ENCODE results near the gene RAB11FIP4. TPM values are rescaled to one million over a fixed set of nuclear protein-coding genes. Genes with fewer than 3 reads are reported as not detected.

RAB11FIP4 gene
- total and polyA plus RNA-seq, 10 of the 15 experiments (the other 5 are each of a cell fraction or from before 2014, with no cell fraction given): 1.4 to 27.0 (median 17.6) TPM

DNA sequence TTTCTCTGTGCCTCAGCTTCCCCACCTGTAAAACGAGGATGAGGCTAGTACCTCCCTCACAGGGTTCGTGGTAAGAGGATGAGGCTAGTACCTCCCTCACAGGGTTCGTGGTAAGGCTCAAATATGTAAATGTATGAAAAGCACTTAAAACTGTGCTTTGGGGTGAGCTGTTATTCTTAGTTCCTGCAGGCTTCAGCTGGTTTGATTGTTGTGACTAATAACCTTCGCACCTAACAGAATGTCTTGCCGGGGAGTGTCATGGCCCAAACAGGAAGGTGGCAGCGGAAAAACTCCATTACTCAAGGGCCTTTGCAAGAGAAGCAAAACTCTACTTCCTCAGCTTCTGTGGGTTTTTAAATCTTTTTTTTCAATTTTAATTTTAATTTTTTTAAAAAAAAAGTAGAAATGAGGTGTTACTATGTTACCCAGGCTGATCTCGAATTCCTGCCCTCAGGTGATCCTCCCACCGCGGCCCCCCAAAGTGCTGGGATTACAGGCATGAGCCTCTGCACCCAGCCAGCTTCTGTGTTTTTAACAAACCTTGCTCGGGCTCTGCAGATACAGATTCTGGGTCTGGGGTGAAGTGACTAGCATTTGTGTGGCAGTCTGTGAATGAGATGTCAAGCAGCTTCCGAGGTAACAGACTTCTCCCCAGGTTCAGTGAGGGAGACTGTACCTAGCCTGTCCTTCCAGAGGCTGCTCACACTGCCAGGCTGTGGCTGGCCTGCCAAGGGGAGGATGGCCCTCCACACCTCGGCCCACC, 103.0 kb downstream of the RAB11FIP4 start (continued):
- TF ChIP-seq, protein P1, sequence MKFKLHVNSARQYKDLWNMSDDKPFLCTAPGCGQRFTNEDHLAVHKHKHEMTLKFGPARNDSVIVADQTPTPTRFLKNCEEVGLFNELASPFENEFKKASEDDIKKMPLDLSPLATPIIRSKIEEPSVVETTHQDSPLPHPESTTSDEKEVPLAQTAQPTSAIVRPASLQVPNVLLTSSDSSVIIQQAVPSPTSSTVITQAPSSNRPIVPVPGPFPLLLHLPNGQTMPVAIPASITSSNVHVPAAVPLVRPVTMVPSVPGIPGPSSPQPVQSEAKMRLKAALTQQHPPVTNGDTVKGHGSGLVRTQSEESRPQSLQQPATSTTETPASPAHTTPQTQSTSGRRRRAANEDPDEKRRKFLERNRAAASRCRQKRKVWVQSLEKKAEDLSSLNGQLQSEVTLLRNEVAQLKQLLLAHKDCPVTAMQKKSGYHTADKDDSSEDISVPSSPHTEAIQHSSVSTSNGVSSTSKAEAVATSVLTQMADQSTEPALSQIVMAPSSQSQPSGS (IDR thresholded peaks at IDR 0.05; ENCODE audit: low read length): peak; percentile 55; the same call in 1 of the 2 replicates
- TF ChIP-seq CBFB (IDR thresholded peaks at IDR 0.05; ENCODE audit: low read depth) (no peak), RCOR1 (conservative IDR thresholded peaks at IDR 0.05; ENCODE audit: low read depth, low read length) (no peak), CEBPB (IDR thresholded peaks at IDR 0.05; ENCODE audit: borderline replicate concordance in 1 of 2, low read depth in 2 of 2, low read length in 2 of 2) (no peak), SPI1 (IDR thresholded peaks at IDR 0.05; ENCODE audit: borderline replicate concordance, insufficient read depth, low read depth, low read length) (peak; percentile 12; the same call in 1 of the 2 replicates), YY1 (IDR thresholded peaks at IDR 0.05; ENCODE audit: low read depth, low read length) (peak; percentile 82), FOXK2 (IDR thresholded peaks at IDR 0.05) (no peak), CBX5 (IDR thresholded peaks at IDR 0.05; ENCODE audit: low read depth) (no peak), GABPA (IDR thresholded peaks at IDR 0.05; ENCODE audit: low read depth) (no peak), ASH2L (IDR thresholded peaks at IDR 0.05; ENCODE audit: borderline replicate concordance, low read depth) (no peak), PML (IDR thresholded peaks at IDR 0.05; ENCODE audit: low read length) (no peak), NBN (IDR thresholded peaks at IDR 0.05) (no peak), CHD1 (IDR thresholded peaks at IDR 0.05; ENCODE audit: low read depth, low read length) (no peak)
- TF ChIP-seq, protein P2, sequence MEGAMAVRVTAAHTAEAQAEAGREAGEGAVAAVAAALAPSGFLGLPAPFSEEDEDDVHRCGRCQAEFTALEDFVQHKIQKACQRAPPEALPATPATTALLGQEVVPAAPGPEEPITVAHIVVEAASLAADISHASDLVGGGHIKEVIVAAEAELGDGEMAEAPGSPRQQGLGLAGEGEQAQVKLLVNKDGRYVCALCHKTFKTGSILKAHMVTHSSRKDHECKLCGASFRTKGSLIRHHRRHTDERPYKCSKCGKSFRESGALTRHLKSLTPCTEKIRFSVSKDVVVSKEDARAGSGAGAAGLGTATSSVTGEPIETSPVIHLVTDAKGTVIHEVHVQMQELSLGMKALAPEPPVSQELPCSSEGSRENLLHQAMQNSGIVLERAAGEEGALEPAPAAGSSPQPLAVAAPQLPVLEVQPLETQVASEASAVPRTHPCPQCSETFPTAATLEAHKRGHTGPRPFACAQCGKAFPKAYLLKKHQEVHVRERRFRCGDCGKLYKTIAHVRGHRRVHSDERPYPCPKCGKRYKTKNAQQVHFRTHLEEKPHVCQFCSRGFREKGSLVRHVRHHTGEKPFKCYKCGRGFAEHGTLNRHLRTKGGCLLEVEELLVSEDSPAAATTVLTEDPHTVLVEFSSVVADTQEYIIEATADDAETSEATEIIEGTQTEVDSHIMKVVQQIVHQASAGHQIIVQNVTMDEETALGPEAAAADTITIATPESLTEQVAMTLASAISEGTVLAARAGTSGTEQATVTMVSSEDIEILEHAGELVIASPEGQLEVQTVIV (IDR thresholded peaks at IDR 0.05; ENCODE audit: borderline replicate concordance, partially characterized antibody): no peak
- TF ChIP-seq, protein P3, sequence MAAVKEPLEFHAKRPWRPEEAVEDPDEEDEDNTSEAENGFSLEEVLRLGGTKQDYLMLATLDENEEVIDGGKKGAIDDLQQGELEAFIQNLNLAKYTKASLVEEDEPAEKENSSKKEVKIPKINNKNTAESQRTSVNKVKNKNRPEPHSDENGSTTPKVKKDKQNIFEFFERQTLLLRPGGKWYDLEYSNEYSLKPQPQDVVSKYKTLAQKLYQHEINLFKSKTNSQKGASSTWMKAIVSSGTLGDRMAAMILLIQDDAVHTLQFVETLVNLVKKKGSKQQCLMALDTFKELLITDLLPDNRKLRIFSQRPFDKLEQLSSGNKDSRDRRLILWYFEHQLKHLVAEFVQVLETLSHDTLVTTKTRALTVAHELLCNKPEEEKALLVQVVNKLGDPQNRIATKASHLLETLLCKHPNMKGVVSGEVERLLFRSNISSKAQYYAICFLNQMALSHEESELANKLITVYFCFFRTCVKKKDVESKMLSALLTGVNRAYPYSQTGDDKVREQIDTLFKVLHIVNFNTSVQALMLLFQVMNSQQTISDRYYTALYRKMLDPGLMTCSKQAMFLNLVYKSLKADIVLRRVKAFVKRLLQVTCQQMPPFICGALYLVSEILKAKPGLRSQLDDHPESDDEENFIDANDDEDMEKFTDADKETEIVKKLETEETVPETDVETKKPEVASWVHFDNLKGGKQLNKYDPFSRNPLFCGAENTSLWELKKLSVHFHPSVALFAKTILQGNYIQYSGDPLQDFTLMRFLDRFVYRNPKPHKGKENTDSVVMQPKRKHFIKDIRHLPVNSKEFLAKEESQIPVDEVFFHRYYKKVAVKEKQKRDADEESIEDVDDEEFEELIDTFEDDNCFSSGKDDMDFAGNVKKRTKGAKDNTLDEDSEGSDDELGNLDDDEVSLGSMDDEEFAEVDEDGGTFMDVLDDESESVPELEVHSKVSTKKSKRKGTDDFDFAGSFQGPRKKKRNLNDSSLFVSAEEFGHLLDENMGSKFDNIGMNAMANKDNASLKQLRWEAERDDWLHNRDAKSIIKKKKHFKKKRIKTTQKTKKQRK (IDR thresholded peaks at IDR 0.05; ENCODE audit: low read depth, low read length): no peak
- TF ChIP-seq, protein P4, sequence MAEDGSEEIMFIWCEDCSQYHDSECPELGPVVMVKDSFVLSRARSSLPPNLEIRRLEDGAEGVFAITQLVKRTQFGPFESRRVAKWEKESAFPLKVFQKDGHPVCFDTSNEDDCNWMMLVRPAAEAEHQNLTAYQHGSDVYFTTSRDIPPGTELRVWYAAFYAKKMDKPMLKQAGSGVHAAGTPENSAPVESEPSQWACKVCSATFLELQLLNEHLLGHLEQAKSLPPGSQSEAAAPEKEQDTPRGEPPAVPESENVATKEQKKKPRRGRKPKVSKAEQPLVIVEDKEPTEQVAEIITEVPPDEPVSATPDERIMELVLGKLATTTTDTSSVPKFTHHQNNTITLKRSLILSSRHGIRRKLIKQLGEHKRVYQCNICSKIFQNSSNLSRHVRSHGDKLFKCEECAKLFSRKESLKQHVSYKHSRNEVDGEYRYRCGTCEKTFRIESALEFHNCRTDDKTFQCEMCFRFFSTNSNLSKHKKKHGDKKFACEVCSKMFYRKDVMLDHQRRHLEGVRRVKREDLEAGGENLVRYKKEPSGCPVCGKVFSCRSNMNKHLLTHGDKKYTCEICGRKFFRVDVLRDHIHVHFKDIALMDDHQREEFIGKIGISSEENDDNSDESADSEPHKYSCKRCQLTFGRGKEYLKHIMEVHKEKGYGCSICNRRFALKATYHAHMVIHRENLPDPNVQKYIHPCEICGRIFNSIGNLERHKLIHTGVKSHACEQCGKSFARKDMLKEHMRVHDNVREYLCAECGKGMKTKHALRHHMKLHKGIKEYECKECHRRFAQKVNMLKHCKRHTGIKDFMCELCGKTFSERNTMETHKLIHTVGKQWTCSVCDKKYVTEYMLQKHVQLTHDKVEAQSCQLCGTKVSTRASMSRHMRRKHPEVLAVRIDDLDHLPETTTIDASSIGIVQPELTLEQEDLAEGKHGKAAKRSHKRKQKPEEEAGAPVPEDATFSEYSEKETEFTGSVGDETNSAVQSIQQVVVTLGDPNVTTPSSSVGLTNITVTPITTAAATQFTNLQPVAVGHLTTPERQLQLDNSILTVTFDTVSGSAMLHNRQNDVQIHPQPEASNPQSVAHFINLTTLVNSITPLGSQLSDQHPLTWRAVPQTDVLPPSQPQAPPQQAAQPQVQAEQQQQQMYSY (CRISPR knock-in tag; IDR thresholded peaks at IDR 0.05): no peak
